Prostate gland (tissue), 2 donors: Measurements from ENCODE around the gene MRAS.

Experiments used
- POLR2A ChIP-seq: fragments of 450-650 bp; IDR thresholded peaks from one replicate; pipeline ENCODE4 v1.6.1; 2016; ENCODE audit warnings: antibody characterized with exemption, mild to moderate bottlenecking
- POLR2AphosphoS5 ChIP-seq: sonication (generic); formaldehyde crosslinking; IDR thresholded peaks from one replicate; pipeline ENCODE4 v1.6.1; 2017; ENCODE audit warnings: antibody characterized with exemption
- TF ChIP-seq, protein P1 (sequence below), 4 experiments: fragments of 200-600 bp in 2 of 4; fragments of 450-650 bp in 2 of 4; sonication (generic) in 2 of 4; IDR thresholded peaks; 1 replicate in 3 of 4; 2 replicates in 1 of 4; pipeline ENCODE4 v1.5.1; 2016 to 2019; ENCODE audit warnings: antibody characterized with exemption in 4 of 4, mild to moderate bottlenecking in 2 of 4, moderate library complexity in 2 of 4

DNA sequence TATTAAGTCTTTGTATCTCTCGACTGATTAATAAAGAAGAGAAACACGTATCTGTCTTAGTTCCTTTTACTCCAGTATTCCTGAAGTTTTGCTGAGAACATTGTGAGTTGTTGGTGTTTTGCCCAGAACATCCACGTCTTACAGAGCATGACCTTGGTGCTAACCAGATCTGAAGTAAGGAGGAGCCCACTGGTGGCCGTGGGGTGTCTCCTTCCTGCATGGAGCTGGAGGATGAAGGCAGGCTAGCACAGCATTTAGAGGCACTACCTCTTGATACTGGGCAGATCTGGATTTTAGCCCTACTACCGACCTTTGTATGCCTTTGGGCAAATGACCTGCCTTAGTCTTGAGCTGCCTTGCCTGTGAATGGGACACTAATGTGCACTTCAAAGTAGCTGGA lies 57.1 kb downstream of the MRAS start:
- TF ChIP-seq POLR2A (no peak), POLR2AphosphoS5 (no peak)
- TF ChIP-seq, protein P1, sequence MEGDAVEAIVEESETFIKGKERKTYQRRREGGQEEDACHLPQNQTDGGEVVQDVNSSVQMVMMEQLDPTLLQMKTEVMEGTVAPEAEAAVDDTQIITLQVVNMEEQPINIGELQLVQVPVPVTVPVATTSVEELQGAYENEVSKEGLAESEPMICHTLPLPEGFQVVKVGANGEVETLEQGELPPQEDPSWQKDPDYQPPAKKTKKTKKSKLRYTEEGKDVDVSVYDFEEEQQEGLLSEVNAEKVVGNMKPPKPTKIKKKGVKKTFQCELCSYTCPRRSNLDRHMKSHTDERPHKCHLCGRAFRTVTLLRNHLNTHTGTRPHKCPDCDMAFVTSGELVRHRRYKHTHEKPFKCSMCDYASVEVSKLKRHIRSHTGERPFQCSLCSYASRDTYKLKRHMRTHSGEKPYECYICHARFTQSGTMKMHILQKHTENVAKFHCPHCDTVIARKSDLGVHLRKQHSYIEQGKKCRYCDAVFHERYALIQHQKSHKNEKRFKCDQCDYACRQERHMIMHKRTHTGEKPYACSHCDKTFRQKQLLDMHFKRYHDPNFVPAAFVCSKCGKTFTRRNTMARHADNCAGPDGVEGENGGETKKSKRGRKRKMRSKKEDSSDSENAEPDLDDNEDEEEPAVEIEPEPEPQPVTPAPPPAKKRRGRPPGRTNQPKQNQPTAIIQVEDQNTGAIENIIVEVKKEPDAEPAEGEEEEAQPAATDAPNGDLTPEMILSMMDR (IDR thresholded peaks at IDR 0.05) = no peak
